Measurements from ENCODE around the gene KLHL42. TPM values are rescaled to one million over a fixed set of nuclear protein-coding genes. Genes with fewer than 3 reads are reported as not detected.

KLHL42 gene
- total and polyA plus RNA-seq, 4 donors = 7.5 to 32.5 (median 15.3) TPM

GRCh38 chr12:27801630-27802029, 21.6 kb downstream of the KLHL42 start:
- TF ChIP-seq, protein P1, sequence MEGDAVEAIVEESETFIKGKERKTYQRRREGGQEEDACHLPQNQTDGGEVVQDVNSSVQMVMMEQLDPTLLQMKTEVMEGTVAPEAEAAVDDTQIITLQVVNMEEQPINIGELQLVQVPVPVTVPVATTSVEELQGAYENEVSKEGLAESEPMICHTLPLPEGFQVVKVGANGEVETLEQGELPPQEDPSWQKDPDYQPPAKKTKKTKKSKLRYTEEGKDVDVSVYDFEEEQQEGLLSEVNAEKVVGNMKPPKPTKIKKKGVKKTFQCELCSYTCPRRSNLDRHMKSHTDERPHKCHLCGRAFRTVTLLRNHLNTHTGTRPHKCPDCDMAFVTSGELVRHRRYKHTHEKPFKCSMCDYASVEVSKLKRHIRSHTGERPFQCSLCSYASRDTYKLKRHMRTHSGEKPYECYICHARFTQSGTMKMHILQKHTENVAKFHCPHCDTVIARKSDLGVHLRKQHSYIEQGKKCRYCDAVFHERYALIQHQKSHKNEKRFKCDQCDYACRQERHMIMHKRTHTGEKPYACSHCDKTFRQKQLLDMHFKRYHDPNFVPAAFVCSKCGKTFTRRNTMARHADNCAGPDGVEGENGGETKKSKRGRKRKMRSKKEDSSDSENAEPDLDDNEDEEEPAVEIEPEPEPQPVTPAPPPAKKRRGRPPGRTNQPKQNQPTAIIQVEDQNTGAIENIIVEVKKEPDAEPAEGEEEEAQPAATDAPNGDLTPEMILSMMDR (IDR thresholded peaks at IDR 0.05; ENCODE audit: control extremely low read depth, extremely low read depth) = no peak
- Histone ChIP-seq H3K9me3 (ENCODE audit: control insufficient read depth in 4 of 4, insufficient read depth in 3 of 4, low read length in 3 of 4) (no peaks in the 10 kb centered on the region), H3K36me3 (ENCODE audit: control insufficient read depth in 4 of 4, insufficient read depth in 4 of 4, low read length in 4 of 4) (peaks cover 5 to 17% (median 15%) of the 10 kb centered on the region in 4 donors), H3K9ac (ENCODE audit: insufficient read depth in 1 of 2, low read length in 2 of 2) (no peak overlapping the region), H3K27me3 (ENCODE audit: control insufficient read depth in 3 of 3, insufficient read depth in 3 of 3, low read length in 2 of 3) (no peaks in the 10 kb centered on the region), H3K4me1 (ENCODE audit: control insufficient read depth in 5 of 5, insufficient read depth in 5 of 5, low read length in 5 of 5) (peaks cover 0 to 5% (median 0%) of the 10 kb centered on the region in 5 donors), H3K27ac (ENCODE audit: low read depth in 1 of 2, low read length in 1 of 2) (no peak overlapping the region), H3K4me3 (no peak overlapping the region)
- 92 to 94% methylated on average over 5 of the region's 5 CpGs for WGBS, 2 donors
- no peak for DNase-seq
- no peak for ATAC-seq (ENCODE audit: insufficient read depth, low FRiP score)

- TF ChIP-seq, protein P1 (IDR thresholded peaks at IDR 0.05; ENCODE audit: control extremely low read depth, extremely low read depth) = no peak
- Histone ChIP-seq H3K27ac (ENCODE audit: low read depth in 1 of 2, low read length in 1 of 2) (no peak overlapping the region), H3K4me3 (no peak overlapping the region), H3K4me1 (ENCODE audit: control insufficient read depth in 5 of 5, insufficient read depth in 5 of 5, low read length in 5 of 5) (peaks cover 0 to 13% (median 0%) of the 10 kb centered on the region in 5 donors), H3K9ac (ENCODE audit: insufficient read depth in 1 of 2, low read length in 2 of 2) (no peak overlapping the region), H3K36me3 (ENCODE audit: control insufficient read depth in 4 of 4, insufficient read depth in 4 of 4, low read length in 4 of 4) (peaks cover 3 to 12% (median 11%) of the 10 kb centered on the region in 4 donors), H3K9me3 (ENCODE audit: control insufficient read depth in 4 of 4, insufficient read depth in 3 of 4, low read length in 3 of 4) (no peaks in the 10 kb centered on the region), H3K27me3 (ENCODE audit: control insufficient read depth in 3 of 3, insufficient read depth in 3 of 3, low read length in 2 of 3) (no peaks in the 10 kb centered on the region)
- no peak for ATAC-seq (ENCODE audit: insufficient read depth, low FRiP score)
- no peak for DNase-seq
- WGBS, 2 donors = 57 to 63% methylated on average over 4 of the region's 4 CpGs
These were observed 22.5 kb downstream of the KLHL42 start for GRCh38 chr12:27802511-27802910.

GRCh38 chr12:27802936-27803335, 22.9 kb downstream of the KLHL42 start:
- ATAC-seq (ENCODE audit: insufficient read depth, low FRiP score) (no peak), DNase-seq (no peak)
- WGBS, 2 donors = 90 to 96% methylated on average over 2 of the region's 2 CpGs
- no peak overlapping the region for H3K4me3 ChIP-seq
- peaks cover 0 to 8% (median 7%) of the 10 kb centered on the region in 4 donors for H3K36me3 ChIP-seq (ENCODE audit: control insufficient read depth in 4 of 4, insufficient read depth in 4 of 4, low read length in 4 of 4)
- no peaks in the 10 kb centered on the region for H3K27me3 ChIP-seq (ENCODE audit: control insufficient read depth in 3 of 3, insufficient read depth in 3 of 3, low read length in 2 of 3)
- no peak overlapping the region for H3K27ac ChIP-seq (ENCODE audit: low read depth in 1 of 2, low read length in 1 of 2)
- peaks cover 0 to 13% (median 0%) of the 10 kb centered on the region in 5 donors for H3K4me1 ChIP-seq (ENCODE audit: control insufficient read depth in 5 of 5, insufficient read depth in 5 of 5, low read length in 5 of 5)
- H3K9me3 ChIP-seq (ENCODE audit: control insufficient read depth in 4 of 4, insufficient read depth in 3 of 4, low read length in 3 of 4) = no peaks in the 10 kb centered on the region
- H3K9ac ChIP-seq (ENCODE audit: insufficient read depth in 1 of 2, low read length in 2 of 2) = no peak overlapping the region
- TF ChIP-seq, protein P1 (IDR thresholded peaks at IDR 0.05; ENCODE audit: control extremely low read depth, extremely low read depth) = no peak

DNA sequence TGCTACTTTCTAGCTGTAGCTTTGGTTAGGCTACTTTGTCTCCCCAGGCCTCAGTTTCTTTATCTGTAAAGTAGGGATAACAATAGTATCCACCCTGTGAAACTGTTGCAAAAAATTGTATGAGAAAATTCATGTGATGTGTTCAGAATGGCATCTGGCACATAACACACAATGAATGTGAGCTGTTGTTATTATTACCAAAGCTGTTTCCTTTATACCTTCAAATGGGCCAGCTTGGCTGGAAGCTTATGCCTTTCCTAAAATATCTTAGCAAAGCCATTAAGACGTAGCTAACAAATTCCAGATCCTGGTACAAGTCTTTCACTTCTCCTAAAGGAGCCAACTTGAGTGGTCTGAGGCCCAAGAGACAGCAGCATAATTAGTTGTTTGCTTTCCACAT, 25.2 kb downstream of the KLHL42 start:
- H3K9me3 ChIP-seq (ENCODE audit: control insufficient read depth in 4 of 4, insufficient read depth in 3 of 4, low read length in 3 of 4) = no peaks in the 10 kb centered on the region
- TF ChIP-seq, protein P1 (IDR thresholded peaks at IDR 0.05; ENCODE audit: control extremely low read depth, extremely low read depth) = no peak
- peaks cover 0 to 16% (median 0%) of the 10 kb centered on the region in 5 donors for H3K4me1 ChIP-seq (ENCODE audit: control insufficient read depth in 5 of 5, insufficient read depth in 5 of 5, low read length in 5 of 5)
- ATAC-seq (ENCODE audit: insufficient read depth, low FRiP score) (no peak), DNase-seq (no peak)
- no peaks in the 10 kb centered on the region for H3K27me3 ChIP-seq (ENCODE audit: control insufficient read depth in 3 of 3, insufficient read depth in 3 of 3, low read length in 2 of 3)
- no peak overlapping the region for H3K9ac ChIP-seq (ENCODE audit: insufficient read depth in 1 of 2, low read length in 2 of 2)
- no peak overlapping the region for H3K4me3 ChIP-seq
- no peak overlapping the region for H3K27ac ChIP-seq (ENCODE audit: low read depth in 1 of 2, low read length in 1 of 2)
- WGBS, 2 donors = 0 to 38% methylated on average over 1 of the region's 1 CpG
- peaks cover 0 to 7% (median under 1%) of the 10 kb centered on the region in 4 donors for H3K36me3 ChIP-seq (ENCODE audit: control insufficient read depth in 4 of 4, insufficient read depth in 4 of 4, low read length in 4 of 4)

Data from lung (tissue), 12 donors.